GM23338 (cell line): ENCODE measurements around the gene PRDM10.
A peak's percentile ranks its signal among the peaks of the same experiment; 100 is the strongest.

ENCODE experiments used
- CREB1 ChIP-seq: fragments of 250-450 bp; sonication (Bioruptor Pico); IDR thresholded peaks from 2 replicates; pipeline ENCODE4 v1.5.0; 2020; ENCODE audit warnings: low read depth, mild to moderate bottlenecking, moderate library complexity
- ETS1 ChIP-seq: IDR thresholded peaks from 2 replicates; pipeline ENCODE4 v1.6.1; 2016; ENCODE audit warnings: antibody characterized with exemption
- EZH2 ChIP-seq: fragments of 200-600 bp; sonication (generic); IDR thresholded peaks from one replicate; pipeline ENCODE4 v1.8.0; 2017; ENCODE audit warnings: antibody characterized with exemption, mild to moderate bottlenecking, low read depth; ENCODE audit not compliant: unreplicated experiment
- EZH2phosphoT487 ChIP-seq: fragments of 200-600 bp; sonication (generic); IDR thresholded peaks from one replicate; pipeline ENCODE4 v1.8.1; 2018; ENCODE audit warnings: antibody characterized with exemption; ENCODE audit not compliant: unreplicated experiment
- JUNB ChIP-seq: IDR thresholded peaks from one replicate; pipeline ENCODE4 v1.6.1; 2016; ENCODE audit warnings: antibody characterized with exemption; ENCODE audit not compliant: unreplicated experiment
- NANOG ChIP-seq: IDR thresholded peaks from 2 replicates; pipeline ENCODE4 v1.6.1; 2016; ENCODE audit warnings: antibody characterized with exemption, borderline replicate concordance
- POLR2AphosphoS5 ChIP-seq: IDR thresholded peaks from 2 replicates; pipeline ENCODE4 v1.6.1; 2016; ENCODE audit warnings: antibody characterized with exemption, low read depth
- STAT1 ChIP-seq: IDR thresholded peaks from one replicate; pipeline ENCODE4 v1.6.1; 2016; ENCODE audit warnings: antibody characterized with exemption; ENCODE audit not compliant: unreplicated experiment
- ZNF114 ChIP-seq: fragments of 250-450 bp; sonication (Bioruptor Pico); IDR thresholded peaks from 2 replicates; pipeline ENCODE4 v1.5.0; 2020; ENCODE audit warnings: mild to moderate bottlenecking, moderate library complexity
- ZNF331 ChIP-seq: fragments of 250-450 bp; sonication (Bioruptor Pico); IDR thresholded peaks from 2 replicates; pipeline ENCODE4 v1.5.0; 2020; ENCODE audit warnings: low read depth, mild to moderate bottlenecking, moderate library complexity
- ZNF462 ChIP-seq: fragments of 250-450 bp; sonication (Bioruptor Pico); IDR thresholded peaks from 2 replicates; pipeline ENCODE4 v1.5.0; 2020; ENCODE audit warnings: mild to moderate bottlenecking, moderate library complexity
- TF ChIP-seq, protein P1 (sequence below), 2 experiments: fragments of 200-600 bp in 1 of 2; sonication (generic) in 1 of 2; conservative IDR thresholded peaks; 2 replicates each; pipeline versions ENCODE4 v1.5.1 to v1.6.1; 2016 to 2017; ENCODE audit warnings: antibody characterized with exemption in 2 of 2, low read depth in 2 of 2, mild to moderate bottlenecking in 2 of 2, moderate library complexity in 1 of 2
- TF ChIP-seq, protein P2 (sequence below): IDR thresholded peaks from one replicate; pipeline ENCODE4 v1.6.1; 2018; ENCODE audit warnings: antibody characterized with exemption; ENCODE audit not compliant: unreplicated experiment

DNA sequence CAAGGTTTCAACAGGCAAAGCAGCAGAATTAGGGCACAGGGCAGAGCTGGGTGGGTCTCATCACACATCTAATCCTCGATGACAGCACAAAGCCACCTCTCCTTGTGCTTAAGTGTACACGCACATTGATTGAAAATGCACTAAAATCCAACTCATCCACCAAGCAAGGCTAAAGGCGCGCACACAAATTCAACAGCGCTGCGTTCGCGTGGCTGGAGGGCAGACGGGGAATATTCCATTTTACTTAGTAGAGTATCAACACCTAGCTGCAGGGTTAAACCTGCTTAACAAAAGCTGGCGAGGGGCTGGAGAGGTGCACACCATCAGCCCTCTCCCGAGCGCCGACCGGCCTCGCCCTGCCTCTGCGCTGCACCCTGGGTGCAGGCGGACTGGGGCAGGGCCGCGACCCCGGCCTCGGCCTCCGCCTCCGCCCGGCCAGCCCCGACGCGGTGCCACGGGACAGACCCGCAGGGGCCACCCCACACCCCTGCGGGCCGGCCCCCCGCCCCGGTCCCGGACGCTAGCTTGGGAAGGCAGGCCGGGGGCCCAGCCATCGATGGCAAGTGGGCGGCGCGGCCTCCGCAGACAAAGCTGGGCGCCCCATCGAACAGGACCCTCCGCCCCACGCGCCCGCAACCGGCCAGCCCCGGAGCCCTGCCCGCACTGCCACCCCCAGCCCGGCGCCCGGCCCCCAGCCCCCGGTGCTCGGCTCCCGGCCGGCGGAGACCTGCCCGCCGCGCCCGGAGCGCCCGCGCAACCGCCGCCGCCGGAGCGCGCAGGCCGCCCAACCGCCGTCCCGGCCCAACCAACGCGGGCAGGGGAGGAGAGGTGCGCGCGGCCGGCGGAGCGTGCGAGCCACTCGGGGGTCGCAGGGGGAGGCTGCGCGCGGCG, 929 bp downstream of the PRDM10 start:
- TF ChIP-seq POLR2AphosphoS5 = 0 out of 2 replicates have a peak, but pooled peaks have one; percentile 5
- TF ChIP-seq EZH2 = no peak
- TF ChIP-seq, protein P1, sequence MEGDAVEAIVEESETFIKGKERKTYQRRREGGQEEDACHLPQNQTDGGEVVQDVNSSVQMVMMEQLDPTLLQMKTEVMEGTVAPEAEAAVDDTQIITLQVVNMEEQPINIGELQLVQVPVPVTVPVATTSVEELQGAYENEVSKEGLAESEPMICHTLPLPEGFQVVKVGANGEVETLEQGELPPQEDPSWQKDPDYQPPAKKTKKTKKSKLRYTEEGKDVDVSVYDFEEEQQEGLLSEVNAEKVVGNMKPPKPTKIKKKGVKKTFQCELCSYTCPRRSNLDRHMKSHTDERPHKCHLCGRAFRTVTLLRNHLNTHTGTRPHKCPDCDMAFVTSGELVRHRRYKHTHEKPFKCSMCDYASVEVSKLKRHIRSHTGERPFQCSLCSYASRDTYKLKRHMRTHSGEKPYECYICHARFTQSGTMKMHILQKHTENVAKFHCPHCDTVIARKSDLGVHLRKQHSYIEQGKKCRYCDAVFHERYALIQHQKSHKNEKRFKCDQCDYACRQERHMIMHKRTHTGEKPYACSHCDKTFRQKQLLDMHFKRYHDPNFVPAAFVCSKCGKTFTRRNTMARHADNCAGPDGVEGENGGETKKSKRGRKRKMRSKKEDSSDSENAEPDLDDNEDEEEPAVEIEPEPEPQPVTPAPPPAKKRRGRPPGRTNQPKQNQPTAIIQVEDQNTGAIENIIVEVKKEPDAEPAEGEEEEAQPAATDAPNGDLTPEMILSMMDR (conservative IDR thresholded peaks at IDR 0.05; ENCODE audit: low read depth in 2 of 2) = no peak
- no peak for TF ChIP-seq EZH2phosphoT487
- TF ChIP-seq ZNF331 (CRISPR knock-in tag) = no peak
- TF ChIP-seq ETS1 = no peak
- TF ChIP-seq, protein P2, sequence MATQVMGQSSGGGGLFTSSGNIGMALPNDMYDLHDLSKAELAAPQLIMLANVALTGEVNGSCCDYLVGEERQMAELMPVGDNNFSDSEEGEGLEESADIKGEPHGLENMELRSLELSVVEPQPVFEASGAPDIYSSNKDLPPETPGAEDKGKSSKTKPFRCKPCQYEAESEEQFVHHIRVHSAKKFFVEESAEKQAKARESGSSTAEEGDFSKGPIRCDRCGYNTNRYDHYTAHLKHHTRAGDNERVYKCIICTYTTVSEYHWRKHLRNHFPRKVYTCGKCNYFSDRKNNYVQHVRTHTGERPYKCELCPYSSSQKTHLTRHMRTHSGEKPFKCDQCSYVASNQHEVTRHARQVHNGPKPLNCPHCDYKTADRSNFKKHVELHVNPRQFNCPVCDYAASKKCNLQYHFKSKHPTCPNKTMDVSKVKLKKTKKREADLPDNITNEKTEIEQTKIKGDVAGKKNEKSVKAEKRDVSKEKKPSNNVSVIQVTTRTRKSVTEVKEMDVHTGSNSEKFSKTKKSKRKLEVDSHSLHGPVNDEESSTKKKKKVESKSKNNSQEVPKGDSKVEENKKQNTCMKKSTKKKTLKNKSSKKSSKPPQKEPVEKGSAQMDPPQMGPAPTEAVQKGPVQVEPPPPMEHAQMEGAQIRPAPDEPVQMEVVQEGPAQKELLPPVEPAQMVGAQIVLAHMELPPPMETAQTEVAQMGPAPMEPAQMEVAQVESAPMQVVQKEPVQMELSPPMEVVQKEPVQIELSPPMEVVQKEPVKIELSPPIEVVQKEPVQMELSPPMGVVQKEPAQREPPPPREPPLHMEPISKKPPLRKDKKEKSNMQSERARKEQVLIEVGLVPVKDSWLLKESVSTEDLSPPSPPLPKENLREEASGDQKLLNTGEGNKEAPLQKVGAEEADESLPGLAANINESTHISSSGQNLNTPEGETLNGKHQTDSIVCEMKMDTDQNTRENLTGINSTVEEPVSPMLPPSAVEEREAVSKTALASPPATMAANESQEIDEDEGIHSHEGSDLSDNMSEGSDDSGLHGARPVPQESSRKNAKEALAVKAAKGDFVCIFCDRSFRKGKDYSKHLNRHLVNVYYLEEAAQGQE = no peak
- no peak for TF ChIP-seq JUNB
- no peak for TF ChIP-seq CREB1 (CRISPR knock-in tag)
- no peak for TF ChIP-seq ZNF114 (CRISPR knock-in tag)
- TF ChIP-seq NANOG = no peak
- no peak for TF ChIP-seq STAT1
- no peak for TF ChIP-seq ZNF462
